GM12878 (cell line): ENCODE measurements around the gene TBC1D19.

Experiments used
- BCL11A ChIP-seq: IDR thresholded peaks from 2 replicates; pipeline ENCODE4 v1.6.1; 2011; ENCODE audit warnings: low read depth, low read length
- CHD4 ChIP-seq: fragments of 200-600 bp; sonication (generic); IDR thresholded peaks from 2 replicates; pipeline ENCODE4 v1.6.1; 2016; ENCODE audit warnings: mild to moderate bottlenecking
- CREM ChIP-seq: IDR thresholded peaks from 2 replicates; pipeline ENCODE4 v1.6.1; 2014; ENCODE audit warnings: antibody characterized with exemption, low read depth
- CTCF ChIP-seq, 3 experiments: IDR thresholded peaks in 2 of 3; conservative IDR thresholded peaks in 1 of 3; 2 replicates each; pipeline ENCODE4 v1.5.1; 2011; ENCODE audit warnings: low read depth in 3 of 3, low read length in 3 of 3, mild to moderate bottlenecking in 3 of 3, control low read depth in 2 of 3, moderate library complexity in 2 of 3, inconsistent platforms in 1 of 3, mixed read lengths in 1 of 3; ENCODE audit not compliant: control insufficient read depth in 2 of 3, insufficient read depth in 1 of 3; ENCODE audit errors: extremely low read depth in 1 of 3
- E2F8 ChIP-seq: fragments of 450-650 bp; IDR thresholded peaks from 2 replicates; pipeline ENCODE4 v1.6.1; 2018; ENCODE audit warnings: mild to moderate bottlenecking, low read depth, moderate library complexity; ENCODE audit not compliant: partially characterized antibody
- EP300 ChIP-seq, 2 experiments: fragments of 150-350 bp in 1 of 2; IDR thresholded peaks; 2 replicates each; pipeline ENCODE4 v1.6.1; 2011 to 2012; ENCODE audit warnings: low read depth in 2 of 2, low read length in 2 of 2, borderline replicate concordance in 1 of 2, improper control_type of control experiment in 1 of 2, inconsistent platforms in 1 of 2; ENCODE audit not compliant: control insufficient read depth in 1 of 2
- ESRRA ChIP-seq: IDR thresholded peaks from 2 replicates; pipeline ENCODE4 v1.6.1; 2012; ENCODE audit warnings: mild to moderate bottlenecking, low read length, improper control_type of control experiment
- KDM1A ChIP-seq: fragments of 200-600 bp; sonication (generic); IDR thresholded peaks from 2 replicates; pipeline ENCODE4 v1.6.1; 2016; ENCODE audit warnings: borderline replicate concordance
- LARP7 ChIP-seq: fragments of 450-650 bp; IDR thresholded peaks from 2 replicates; pipeline ENCODE4 v1.6.1; 2017; ENCODE audit warnings: mild to moderate bottlenecking
- NFYB ChIP-seq: IDR thresholded peaks from 2 replicates; pipeline ENCODE4 v1.6.1; 2011; ENCODE audit warnings: low read depth, mild to moderate bottlenecking, low read length, improper control_type of control experiment, moderate library complexity; ENCODE audit not compliant: insufficient read depth
- POLR2AphosphoS5 ChIP-seq: IDR thresholded peaks from 2 replicates; pipeline ENCODE4 v1.6.1; 2011; ENCODE audit warnings: mild to moderate bottlenecking, low read length, inconsistent platforms
- SPI1 ChIP-seq: IDR thresholded peaks from 2 replicates; pipeline ENCODE4 v1.6.1; 2011; ENCODE audit warnings: low read depth, mild to moderate bottlenecking, low read length, moderate library complexity, borderline replicate concordance; ENCODE audit not compliant: insufficient read depth
- TF ChIP-seq, protein P1 (sequence below): IDR thresholded peaks from 2 replicates; pipeline ENCODE4 v1.6.1; 2012; ENCODE audit warnings: mild to moderate bottlenecking, low read depth, low read length
- TF ChIP-seq, protein P2 (sequence below): fragments of 450-650 bp; IDR thresholded peaks from 2 replicates; pipeline ENCODE4 v1.6.1; 2016; ENCODE audit warnings: mild to moderate bottlenecking, moderate library complexity, borderline replicate concordance

DNA sequence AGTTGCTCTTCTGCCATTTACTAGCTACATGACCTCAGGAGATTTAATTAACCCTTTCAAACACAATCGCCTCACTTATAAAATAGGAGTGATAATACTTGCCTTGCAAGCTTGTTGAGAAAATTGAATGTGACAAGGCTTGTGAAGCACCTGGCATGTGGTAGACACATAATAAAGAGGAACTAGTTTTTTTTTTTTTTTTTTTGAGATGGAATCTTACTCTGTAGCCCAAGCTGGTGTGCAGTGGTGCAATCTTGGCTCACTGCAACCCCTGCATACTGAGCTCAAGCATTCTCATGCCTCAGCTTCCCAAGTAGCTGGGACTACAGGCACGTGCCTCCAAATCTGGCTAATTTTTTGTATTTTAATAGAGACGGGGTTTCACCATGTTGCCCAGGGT, 203.0 kb downstream of the TBC1D19 start:
- no peak for TF ChIP-seq KDM1A
- no peak for TF ChIP-seq CREM
- no peak for TF ChIP-seq BCL11A
- TF ChIP-seq SPI1: no peak
- no peak for TF ChIP-seq POLR2AphosphoS5
- TF ChIP-seq, protein P1, sequence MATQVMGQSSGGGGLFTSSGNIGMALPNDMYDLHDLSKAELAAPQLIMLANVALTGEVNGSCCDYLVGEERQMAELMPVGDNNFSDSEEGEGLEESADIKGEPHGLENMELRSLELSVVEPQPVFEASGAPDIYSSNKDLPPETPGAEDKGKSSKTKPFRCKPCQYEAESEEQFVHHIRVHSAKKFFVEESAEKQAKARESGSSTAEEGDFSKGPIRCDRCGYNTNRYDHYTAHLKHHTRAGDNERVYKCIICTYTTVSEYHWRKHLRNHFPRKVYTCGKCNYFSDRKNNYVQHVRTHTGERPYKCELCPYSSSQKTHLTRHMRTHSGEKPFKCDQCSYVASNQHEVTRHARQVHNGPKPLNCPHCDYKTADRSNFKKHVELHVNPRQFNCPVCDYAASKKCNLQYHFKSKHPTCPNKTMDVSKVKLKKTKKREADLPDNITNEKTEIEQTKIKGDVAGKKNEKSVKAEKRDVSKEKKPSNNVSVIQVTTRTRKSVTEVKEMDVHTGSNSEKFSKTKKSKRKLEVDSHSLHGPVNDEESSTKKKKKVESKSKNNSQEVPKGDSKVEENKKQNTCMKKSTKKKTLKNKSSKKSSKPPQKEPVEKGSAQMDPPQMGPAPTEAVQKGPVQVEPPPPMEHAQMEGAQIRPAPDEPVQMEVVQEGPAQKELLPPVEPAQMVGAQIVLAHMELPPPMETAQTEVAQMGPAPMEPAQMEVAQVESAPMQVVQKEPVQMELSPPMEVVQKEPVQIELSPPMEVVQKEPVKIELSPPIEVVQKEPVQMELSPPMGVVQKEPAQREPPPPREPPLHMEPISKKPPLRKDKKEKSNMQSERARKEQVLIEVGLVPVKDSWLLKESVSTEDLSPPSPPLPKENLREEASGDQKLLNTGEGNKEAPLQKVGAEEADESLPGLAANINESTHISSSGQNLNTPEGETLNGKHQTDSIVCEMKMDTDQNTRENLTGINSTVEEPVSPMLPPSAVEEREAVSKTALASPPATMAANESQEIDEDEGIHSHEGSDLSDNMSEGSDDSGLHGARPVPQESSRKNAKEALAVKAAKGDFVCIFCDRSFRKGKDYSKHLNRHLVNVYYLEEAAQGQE: no peak
- TF ChIP-seq E2F8: no peak
- no peak for TF ChIP-seq CTCF (IDR thresholded peaks at IDR 0.05 in 2 of 3, conservative IDR thresholded peaks at IDR 0.05 in 1 of 3; ENCODE audit: control insufficient read depth in 2 of 3, extremely low read depth in 1 of 3, insufficient read depth in 1 of 3, low read depth in 3 of 3, low read length in 3 of 3)
- TF ChIP-seq ESRRA: no peak
- TF ChIP-seq, protein P2, sequence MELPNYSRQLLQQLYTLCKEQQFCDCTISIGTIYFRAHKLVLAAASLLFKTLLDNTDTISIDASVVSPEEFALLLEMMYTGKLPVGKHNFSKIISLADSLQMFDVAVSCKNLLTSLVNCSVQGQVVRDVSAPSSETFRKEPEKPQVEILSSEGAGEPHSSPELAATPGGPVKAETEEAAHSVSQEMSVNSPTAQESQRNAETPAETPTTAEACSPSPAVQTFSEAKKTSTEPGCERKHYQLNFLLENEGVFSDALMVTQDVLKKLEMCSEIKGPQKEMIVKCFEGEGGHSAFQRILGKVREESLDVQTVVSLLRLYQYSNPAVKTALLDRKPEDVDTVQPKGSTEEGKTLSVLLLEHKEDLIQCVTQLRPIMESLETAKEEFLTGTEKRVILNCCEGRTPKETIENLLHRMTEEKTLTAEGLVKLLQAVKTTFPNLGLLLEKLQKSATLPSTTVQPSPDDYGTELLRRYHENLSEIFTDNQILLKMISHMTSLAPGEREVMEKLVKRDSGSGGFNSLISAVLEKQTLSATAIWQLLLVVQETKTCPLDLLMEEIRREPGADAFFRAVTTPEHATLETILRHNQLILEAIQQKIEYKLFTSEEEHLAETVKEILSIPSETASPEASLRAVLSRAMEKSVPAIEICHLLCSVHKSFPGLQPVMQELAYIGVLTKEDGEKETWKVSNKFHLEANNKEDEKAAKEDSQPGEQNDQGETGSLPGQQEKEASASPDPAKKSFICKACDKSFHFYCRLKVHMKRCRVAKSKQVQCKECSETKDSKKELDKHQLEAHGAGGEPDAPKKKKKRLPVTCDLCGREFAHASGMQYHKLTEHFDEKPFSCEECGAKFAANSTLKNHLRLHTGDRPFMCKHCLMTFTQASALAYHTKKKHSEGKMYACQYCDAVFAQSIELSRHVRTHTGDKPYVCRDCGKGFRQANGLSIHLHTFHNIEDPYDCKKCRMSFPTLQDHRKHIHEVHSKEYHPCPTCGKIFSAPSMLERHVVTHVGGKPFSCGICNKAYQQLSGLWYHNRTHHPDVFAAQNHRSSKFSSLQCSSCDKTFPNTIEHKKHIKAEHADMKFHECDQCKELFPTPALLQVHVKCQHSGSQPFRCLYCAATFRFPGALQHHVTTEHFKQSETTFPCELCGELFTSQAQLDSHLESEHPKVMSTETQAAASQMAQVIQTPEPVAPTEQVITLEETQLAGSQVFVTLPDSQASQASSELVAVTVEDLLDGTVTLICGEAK: no peak
- TF ChIP-seq EP300 (IDR thresholded peaks at IDR 0.05; ENCODE audit: borderline replicate concordance in 1 of 2, control insufficient read depth in 1 of 2, low read depth in 2 of 2, low read length in 2 of 2): no peak
- TF ChIP-seq CHD4: no peak
- TF ChIP-seq NFYB: no peak
- TF ChIP-seq LARP7: no peak
